Gastroesophageal sphincter (tissue), 3 donors: ENCODE measurements around the gene SPRING1.

Source experiments
- POLR2A ChIP-seq, 2 donors: fragments of 450-650 bp; IDR thresholded peaks; one replicate each; pipeline ENCODE4 v1.6.1; 2017; ENCODE audit warnings: antibody characterized with exemption in 2 of 2, mild to moderate bottlenecking in 2 of 2, moderate library complexity in 1 of 2
- POLR2AphosphoS5 ChIP-seq: sonication (generic); formaldehyde crosslinking; IDR thresholded peaks from one replicate; pipeline ENCODE4 v1.6.1; 2017; ENCODE audit warnings: antibody characterized with exemption
- TF ChIP-seq, protein P1 (sequence below), 4 experiments: fragments of 200-600 bp in 2 of 4; fragments of 450-650 bp in 2 of 4; sonication (generic) in 1 of 4; IDR thresholded peaks; one replicate each; pipeline ENCODE4 v1.5.1; 2017 to 2019; ENCODE audit warnings: antibody characterized with exemption in 4 of 4, mild to moderate bottlenecking in 2 of 4, moderate library complexity in 2 of 4

DNA sequence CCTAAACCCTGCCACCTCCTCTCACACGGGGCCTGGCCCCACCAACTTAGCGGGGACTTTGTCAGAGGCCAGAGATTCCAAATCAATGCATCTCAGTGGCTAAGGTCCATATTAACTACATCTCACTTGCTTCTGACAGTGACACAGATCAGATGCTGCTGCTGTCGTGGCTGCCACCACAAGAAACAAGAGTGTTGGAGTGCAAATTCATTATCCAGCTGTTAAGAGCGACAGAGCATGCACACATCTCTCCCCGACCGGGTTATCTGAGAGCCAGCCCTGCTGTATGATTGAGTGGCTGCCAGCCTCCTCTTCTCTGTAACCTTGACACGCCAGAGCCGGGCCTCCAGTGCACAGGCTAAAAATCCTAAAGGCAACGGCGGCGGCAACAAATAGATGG lies 40.2 kb downstream of the SPRING1 start:
- TF ChIP-seq POLR2A (IDR thresholded peaks at IDR 0.05) (no peak), POLR2AphosphoS5 (no peak)
- TF ChIP-seq, protein P1, sequence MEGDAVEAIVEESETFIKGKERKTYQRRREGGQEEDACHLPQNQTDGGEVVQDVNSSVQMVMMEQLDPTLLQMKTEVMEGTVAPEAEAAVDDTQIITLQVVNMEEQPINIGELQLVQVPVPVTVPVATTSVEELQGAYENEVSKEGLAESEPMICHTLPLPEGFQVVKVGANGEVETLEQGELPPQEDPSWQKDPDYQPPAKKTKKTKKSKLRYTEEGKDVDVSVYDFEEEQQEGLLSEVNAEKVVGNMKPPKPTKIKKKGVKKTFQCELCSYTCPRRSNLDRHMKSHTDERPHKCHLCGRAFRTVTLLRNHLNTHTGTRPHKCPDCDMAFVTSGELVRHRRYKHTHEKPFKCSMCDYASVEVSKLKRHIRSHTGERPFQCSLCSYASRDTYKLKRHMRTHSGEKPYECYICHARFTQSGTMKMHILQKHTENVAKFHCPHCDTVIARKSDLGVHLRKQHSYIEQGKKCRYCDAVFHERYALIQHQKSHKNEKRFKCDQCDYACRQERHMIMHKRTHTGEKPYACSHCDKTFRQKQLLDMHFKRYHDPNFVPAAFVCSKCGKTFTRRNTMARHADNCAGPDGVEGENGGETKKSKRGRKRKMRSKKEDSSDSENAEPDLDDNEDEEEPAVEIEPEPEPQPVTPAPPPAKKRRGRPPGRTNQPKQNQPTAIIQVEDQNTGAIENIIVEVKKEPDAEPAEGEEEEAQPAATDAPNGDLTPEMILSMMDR (IDR thresholded peaks at IDR 0.05): no peak
